Sigmoid colon (tissue), 7 donors: ENCODE data around the gene F10. TPM values are rescaled to one million over a fixed set of nuclear protein-coding genes. Genes with fewer than 3 reads are reported as not detected.

Experiments used
- DNase-seq: peaks from one replicate; pipeline ENCODE4 v3.0.0-alpha.2; 2019
- H3K27ac ChIP-seq, 4 donors: fragments of 200-600 bp; sonication (generic); one replicate each; pipeline ENCODE4 v1.5.1; 2016 to 2019; ENCODE audit warnings: mild to moderate bottlenecking in 1 of 4
- H3K27me3 ChIP-seq, 3 donors: fragments of 200-600 bp; sonication (generic); one replicate each; pipeline ENCODE4 v1.5.1; 2019; ENCODE audit warnings: mild to moderate bottlenecking in 1 of 3
- H3K36me3 ChIP-seq, 4 donors: fragments of 200-600 bp; sonication (generic); one replicate each; pipeline ENCODE4 v1.5.1; 2016 to 2019
- H3K4me1 ChIP-seq, 4 donors: fragments of 200-600 bp; sonication (generic); one replicate each; pipeline ENCODE4 v1.5.1; 2017 to 2019
- H3K4me3 ChIP-seq, 4 donors: fragments of 200-600 bp; sonication (generic); one replicate each; pipeline ENCODE4 v1.5.1; 2017 to 2019; ENCODE audit warnings: mild to moderate bottlenecking in 2 of 4, moderate library complexity in 1 of 4
- H3K9me3 ChIP-seq, 4 donors: fragments of 200-600 bp in 3 of 4; sonication (generic) in 3 of 4; one replicate each; pipeline versions ENCODE4 v1.5.1 to v1.6.1; 2013 to 2019
- CTCF ChIP-seq, 4 experiments: fragments of 450-650 bp in 3 of 4; fragments of 200-600 bp in 1 of 4; IDR thresholded peaks; one replicate each; pipeline ENCODE4 v1.5.1; 2016 to 2019; ENCODE audit warnings: antibody characterized with exemption in 4 of 4, mild to moderate bottlenecking in 3 of 4, moderate library complexity in 2 of 4
- EP300 ChIP-seq, 4 donors: sonication (generic); formaldehyde crosslinking; IDR thresholded peaks; one replicate each; pipeline ENCODE4 v1.6.1; 2017; ENCODE audit warnings: antibody characterized with exemption in 4 of 4
- POLR2A ChIP-seq, 2 donors: fragments of 450-650 bp; IDR thresholded peaks; one replicate each; pipeline ENCODE4 v1.6.1; 2016; ENCODE audit warnings: antibody characterized with exemption in 2 of 2, mild to moderate bottlenecking in 2 of 2, moderate library complexity in 2 of 2
- POLR2AphosphoS5 ChIP-seq, 4 donors: sonication (generic); formaldehyde crosslinking; IDR thresholded peaks; one replicate each; pipeline ENCODE4 v1.6.1; 2017; ENCODE audit warnings: antibody characterized with exemption in 4 of 4
- WGBS, 2 donors: extraction: QIAGEN DNeasy Blood & Tissue Kit; methylation state at CpG; one replicate each; pipeline ENCODE4 v1.1.7; 2013; 5-methylcytosine and 5-hydroxymethylcytosine counted together
- intact Hi-C: fragments of 100-400 bp; cut with DNase I; formaldehyde crosslinking; loops from one replicate; pipeline ENCODE4 v1.15.1; 2023
- polyA plus RNA-seq, 3 donors: library from polyadenylated mRNA; stranded (reverse); fragments of 200-250 nt; gene quantifications; one replicate each; pipeline ENCODE4 v1.2.3, GENCODE V29; 2013
- total RNA-seq, 4 donors: library from RNA; depleted of rRNA; stranded (reverse); fragments of >200 nt; gene quantifications; one replicate each; pipeline ENCODE4 v1.1.0, GENCODE V29; 2016
- donor health status: healthy with polysubstance abuse.
- donor health status: Bipolar disorder and iron deficiency.
- donor health status: healthy.

F10 gene
- total and polyA plus RNA-seq, 7 donors = 2.4 to 10.0 (median 4.9) TPM; not detected in 1

GRCh38 chr13:113141601-113141970 lies 19.0 kb downstream of the F10 start:
- intact Hi-C loops = no loop called here
- no peaks in the 10 kb centered on the region for H3K9me3 ChIP-seq
- no peaks in the 10 kb centered on the region for H3K36me3 ChIP-seq
- no peak overlapping the region for H3K27ac ChIP-seq
- WGBS, 2 donors = 87 to 93% methylated on average over 18 of the region's 18 CpGs
- H3K4me1 ChIP-seq = no peaks in the 10 kb centered on the region
- TF ChIP-seq POLR2AphosphoS5 (IDR thresholded peaks at IDR 0.05) = no peak
- no peak for TF ChIP-seq CTCF (IDR thresholded peaks at IDR 0.05)
- no peak for TF ChIP-seq EP300 (IDR thresholded peaks at IDR 0.05)
- no peak for TF ChIP-seq POLR2A (IDR thresholded peaks at IDR 0.05)
- H3K4me3 ChIP-seq = no peak overlapping the region
- no peak for DNase-seq
- no peaks in the 10 kb centered on the region for H3K27me3 ChIP-seq

- Histone ChIP-seq H3K27ac (no peak overlapping the region), H3K4me3 (no peak overlapping the region), H3K27me3 (no peaks in the 10 kb centered on the region), H3K36me3 (no peaks in the 10 kb centered on the region), H3K9me3 (no peaks in the 10 kb centered on the region), H3K4me1 (no peaks in the 10 kb centered on the region)
- WGBS, 2 donors = 85 to 88% methylated on average over 7 of the region's 7 CpGs
- intact Hi-C loops = no loop called here
- DNase-seq = no peak
- no peak for TF ChIP-seq POLR2A (IDR thresholded peaks at IDR 0.05)
Measured at GRCh38 chr13:113142876-113143275, 20.3 kb downstream of the F10 start.

- intact Hi-C loops = no loop called here
- 90% methylated on average over 39 of the region's 39 CpGs for WGBS, 2 donors
Measured at GRCh38 chr13:113143466-113144254, 21.1 kb downstream of the F10 start.

GRCh38 chr13:113144255-113144629 lies 21.6 kb downstream of the F10 start:
- 87 to 89% methylated on average over 12 of the region's 12 CpGs for WGBS, 2 donors
- DNase-seq = no peak
- intact Hi-C loops = no loop called here

More at GRCh38 chr13:113143466-113144254, 21.1 kb downstream of the F10 start:
- Histone ChIP-seq H3K27me3 (no peaks in the 10 kb centered on the region), H3K36me3 (no peaks in the 10 kb centered on the region), H3K9me3 (no peaks in the 10 kb centered on the region), H3K4me1 (no peaks in the 10 kb centered on the region), H3K27ac (no peak overlapping the region), H3K4me3 (no peak overlapping the region)
- DNase-seq = no peak
- TF ChIP-seq POLR2A (IDR thresholded peaks at IDR 0.05) (no peak), EP300 (IDR thresholded peaks at IDR 0.05) (no peak), POLR2AphosphoS5 (IDR thresholded peaks at IDR 0.05) (no peak), CTCF (IDR thresholded peaks at IDR 0.05) (no peak)

GRCh38 chr13:113145496-113145895 lies 22.9 kb downstream of the F10 start:
- no peak for TF ChIP-seq POLR2AphosphoS5 (IDR thresholded peaks at IDR 0.05)
- no peak for TF ChIP-seq CTCF (IDR thresholded peaks at IDR 0.05)
- no peak for TF ChIP-seq POLR2A (IDR thresholded peaks at IDR 0.05)
- no peak for TF ChIP-seq EP300 (IDR thresholded peaks at IDR 0.05)
- no peak for DNase-seq
- 81 to 87% methylated on average over 12 of the region's 12 CpGs for WGBS, 2 donors

More at GRCh38 chr13:113144255-113144629, 21.6 kb downstream of the F10 start:
- Histone ChIP-seq H3K36me3 (no peaks in the 10 kb centered on the region), H3K4me3 (no peak overlapping the region), H3K27me3 (no peaks in the 10 kb centered on the region), H3K9me3 (no peaks in the 10 kb centered on the region), H3K27ac (no peak overlapping the region), H3K4me1 (no peaks in the 10 kb centered on the region)
- TF ChIP-seq POLR2AphosphoS5 (IDR thresholded peaks at IDR 0.05) (no peak), POLR2A (IDR thresholded peaks at IDR 0.05) (no peak), EP300 (IDR thresholded peaks at IDR 0.05) (no peak), CTCF (IDR thresholded peaks at IDR 0.05) (no peak)

More at GRCh38 chr13:113145496-113145895, 22.9 kb downstream of the F10 start:
- intact Hi-C loops = no loop called here
- Histone ChIP-seq H3K27me3 (no peaks in the 10 kb centered on the region), H3K4me1 (no peaks in the 10 kb centered on the region), H3K4me3 (no peak overlapping the region), H3K27ac (no peak overlapping the region), H3K36me3 (no peaks in the 10 kb centered on the region), H3K9me3 (no peaks in the 10 kb centered on the region)
